ENCODE data around the gene WNK4.
A peak's percentile ranks its signal among the peaks of the same experiment; 100 is the strongest.

The WNK4 gene

DNA sequence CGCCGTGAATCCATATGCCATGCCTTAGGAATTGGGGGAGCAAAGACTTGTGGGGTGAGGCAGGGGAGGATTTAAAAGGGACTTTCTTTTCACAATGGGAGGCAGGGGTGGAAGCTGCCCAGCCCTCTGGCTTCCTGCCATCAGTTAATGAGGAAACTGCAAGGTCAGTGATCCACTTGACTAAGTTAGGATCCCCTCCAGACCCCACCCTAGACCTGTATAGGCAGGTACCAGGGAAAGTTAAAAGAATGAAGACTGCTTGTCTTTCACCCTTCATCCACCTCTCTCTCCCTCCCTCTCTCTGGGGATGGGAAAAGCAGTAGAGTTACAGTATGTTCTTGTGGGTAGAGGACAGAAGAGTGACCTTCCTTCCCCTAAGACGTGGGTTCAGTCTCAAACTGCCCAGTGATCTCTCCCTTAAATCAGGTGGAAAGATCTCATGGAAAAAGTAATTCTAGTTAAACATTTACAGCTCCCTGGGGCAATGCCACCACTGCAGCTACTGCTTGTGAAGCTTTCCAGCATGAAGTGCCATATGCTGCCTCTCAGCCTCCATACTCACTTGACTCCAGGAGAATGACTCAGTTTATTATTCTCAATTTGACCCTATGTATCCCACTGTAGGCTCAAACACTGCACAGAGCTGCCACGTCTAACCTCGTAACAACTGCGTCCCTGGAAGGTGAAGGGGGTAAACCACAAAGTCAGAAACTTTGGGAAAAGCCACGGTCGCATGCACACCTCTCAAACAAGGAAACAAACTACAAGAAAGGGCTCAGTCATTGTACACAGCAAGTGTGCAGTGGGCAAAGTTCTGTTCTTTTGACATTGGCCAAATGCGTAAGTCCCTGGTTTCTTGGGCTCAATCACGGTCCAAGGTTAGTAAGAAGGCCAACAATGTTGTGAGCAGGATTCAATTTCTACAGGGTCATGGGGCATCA is 16.9 kb downstream of the WNK4 start:
- DNase-seq (ENCODE audit: low read depth): no peak

GRCh38 chr17:42798011-42798382 is 17.6 kb downstream of the WNK4 start:
- no peak for DNase-seq (ENCODE audit: low read depth)

- peak; percentile 86 for DNase-seq (ENCODE audit: low read depth)
These were observed 18.3 kb downstream of the WNK4 start, which contains the start of the genes CNTD1 and COA3 for GRCh38 chr17:42798383-42799380. CNTD1 (plus strand) TSS chr17:42798861; CDS start chr17:42799068, 207 bp downstream. COA3 (minus strand) TSS chr17:42798704; CDS start chr17:42798681, 23 bp downstream.

- peak; percentile 66 for DNase-seq (ENCODE audit: low read depth)
These were observed 22.9 kb downstream of the WNK4 start for GRCh38 chr17:42803074-42803883.

DNA sequence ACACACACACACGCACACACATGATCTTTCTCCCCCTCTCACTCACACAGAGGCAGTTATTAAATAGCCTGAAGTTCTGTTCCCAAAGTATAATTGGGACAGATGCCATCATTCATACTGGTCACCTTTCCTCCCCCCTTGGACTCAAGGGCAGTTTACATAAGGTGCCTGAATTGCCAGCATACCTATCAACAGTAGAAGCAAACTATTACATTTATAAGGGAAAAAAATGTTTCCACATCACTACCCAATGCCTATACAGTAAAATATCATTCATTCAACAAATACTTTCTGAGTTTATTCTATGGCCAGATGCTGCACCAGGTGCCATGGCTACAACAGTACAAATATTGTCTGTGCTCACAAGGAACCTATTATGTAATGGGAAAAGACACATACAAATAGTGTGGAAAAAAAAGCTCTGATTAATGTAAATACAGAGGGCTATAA is 24.5 kb downstream of the WNK4 start:
- no peak for DNase-seq (ENCODE audit: low read depth)

DNA sequence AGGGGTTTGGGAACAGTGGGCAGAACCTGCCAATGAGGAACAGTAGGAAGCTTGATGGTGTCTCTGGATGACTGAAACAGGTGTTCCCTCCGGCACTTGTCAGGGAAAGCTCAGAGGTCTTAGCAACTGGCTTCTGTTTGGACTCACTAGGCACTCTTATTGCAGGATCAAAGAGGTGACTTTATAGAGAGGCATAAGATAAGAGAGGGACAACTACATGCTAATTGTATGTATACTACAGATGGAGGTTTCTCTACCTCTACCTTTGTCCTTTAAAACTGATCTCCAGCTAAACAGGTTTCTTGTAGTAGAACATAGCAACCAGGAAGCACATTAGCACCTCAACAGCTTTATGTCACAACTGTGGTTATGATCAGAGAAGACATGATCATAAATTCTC is 25.8 kb downstream of the WNK4 start:
- no peak for DNase-seq (ENCODE audit: low read depth)

- DNase-seq (ENCODE audit: low read depth): peak; percentile 95
These were observed 28.8 kb downstream of the WNK4 start for GRCh38 chr17:42809250-42809649.

DNA sequence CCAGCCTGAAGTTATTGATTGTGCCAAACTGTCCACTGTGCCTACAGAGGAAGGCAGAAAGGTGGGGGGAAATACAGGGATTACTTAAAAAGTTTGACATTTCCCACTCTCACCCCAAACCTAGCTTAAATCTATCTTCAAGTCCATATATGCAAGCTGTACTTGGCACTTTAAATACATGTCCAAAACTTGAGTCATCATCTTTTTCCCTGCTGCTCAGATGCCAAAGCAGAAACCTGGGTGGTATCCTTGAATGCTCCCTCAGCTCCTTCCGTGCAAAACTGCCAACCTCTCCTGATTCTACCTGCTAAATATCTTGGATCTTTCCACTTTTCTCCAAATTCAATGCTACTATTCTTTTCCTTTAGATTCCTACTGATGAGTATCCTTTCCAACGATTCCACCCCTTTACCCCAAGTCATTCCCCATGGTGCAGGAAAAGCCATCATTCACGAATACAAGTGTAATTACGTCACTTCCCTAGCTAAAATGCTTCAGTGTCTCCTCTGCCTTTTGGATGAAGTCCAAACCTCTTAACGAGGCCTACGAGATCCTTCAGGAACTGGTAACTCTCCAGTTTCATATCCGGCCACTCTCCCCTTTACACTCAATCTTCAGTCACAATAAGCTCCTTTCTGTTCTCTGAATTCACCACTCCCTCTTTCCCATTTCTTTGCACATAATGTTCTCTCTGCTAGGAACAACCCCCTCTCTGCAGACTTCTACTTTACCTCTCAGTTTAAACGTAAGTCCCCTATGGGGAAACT is 34.4 kb downstream of the WNK4 start:
- peak; percentile 77 for DNase-seq (ENCODE audit: low read depth)

GRCh38 chr17:42817866-42818265 is 37.5 kb downstream of the WNK4 start:
- peak; percentile 76 for DNase-seq (ENCODE audit: low read depth)

- peak; percentile 17 for DNase-seq (ENCODE audit: low read depth)
These were observed 38.0 kb downstream of the WNK4 start for GRCh38 chr17:42818379-42818778.

DNA sequence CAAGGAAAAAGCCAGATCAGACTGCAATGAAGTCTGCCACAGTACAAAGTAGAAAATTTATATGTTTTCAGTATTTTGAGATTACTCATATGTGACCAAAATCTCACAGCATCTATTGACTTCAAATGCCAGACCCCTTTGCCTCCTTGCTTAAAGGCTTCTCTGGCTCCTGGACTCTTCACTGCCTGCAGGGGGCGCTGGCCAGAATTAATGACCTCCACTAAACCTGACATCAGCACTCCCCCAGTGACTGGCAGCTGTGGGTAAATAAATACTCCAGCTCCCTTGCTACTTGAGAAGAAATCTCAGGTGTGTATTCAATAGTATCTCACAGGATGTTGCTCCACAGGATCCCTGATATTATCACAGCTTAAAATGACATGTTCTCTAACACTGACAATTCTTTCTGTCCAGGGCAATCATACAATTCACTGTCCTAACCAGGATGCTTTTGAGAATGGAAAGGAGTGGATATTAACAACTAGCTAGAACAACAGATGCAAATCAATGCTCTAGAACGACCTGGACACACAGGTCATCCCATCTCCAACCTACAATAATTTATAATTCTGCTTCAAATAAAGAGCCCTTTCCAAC is 39.6 kb downstream of the WNK4 start:
- peak; percentile 70 for DNase-seq (ENCODE audit: low read depth)

- DNase-seq (ENCODE audit: low read depth): no peak
These were observed 40.8 kb downstream of the WNK4 start for GRCh38 chr17:42821176-42821575.

DNA sequence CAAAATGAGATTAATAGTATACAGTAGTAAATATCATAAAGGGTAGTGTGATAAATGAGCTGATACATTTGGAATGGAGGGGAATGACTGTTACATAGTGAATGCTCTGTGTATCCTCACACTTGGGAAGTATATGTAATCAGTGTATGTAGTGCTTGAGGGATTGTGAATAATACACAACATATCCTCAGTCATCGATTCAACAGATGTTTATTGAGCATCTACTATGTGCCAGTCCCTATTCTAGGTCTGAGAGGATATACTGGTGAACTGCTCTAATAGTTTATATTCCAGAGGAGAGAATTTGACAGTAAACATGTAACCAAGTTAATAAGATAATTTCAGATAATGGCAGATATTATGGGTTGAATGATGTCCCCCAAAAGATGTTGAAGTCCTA is 47.1 kb downstream of the WNK4 start:
- DNase-seq (ENCODE audit: low read depth): no peak

GRCh38 chr17:42830971-42831370 is 50.6 kb downstream of the WNK4 start:
- no peak for DNase-seq (ENCODE audit: low read depth)

DNA sequence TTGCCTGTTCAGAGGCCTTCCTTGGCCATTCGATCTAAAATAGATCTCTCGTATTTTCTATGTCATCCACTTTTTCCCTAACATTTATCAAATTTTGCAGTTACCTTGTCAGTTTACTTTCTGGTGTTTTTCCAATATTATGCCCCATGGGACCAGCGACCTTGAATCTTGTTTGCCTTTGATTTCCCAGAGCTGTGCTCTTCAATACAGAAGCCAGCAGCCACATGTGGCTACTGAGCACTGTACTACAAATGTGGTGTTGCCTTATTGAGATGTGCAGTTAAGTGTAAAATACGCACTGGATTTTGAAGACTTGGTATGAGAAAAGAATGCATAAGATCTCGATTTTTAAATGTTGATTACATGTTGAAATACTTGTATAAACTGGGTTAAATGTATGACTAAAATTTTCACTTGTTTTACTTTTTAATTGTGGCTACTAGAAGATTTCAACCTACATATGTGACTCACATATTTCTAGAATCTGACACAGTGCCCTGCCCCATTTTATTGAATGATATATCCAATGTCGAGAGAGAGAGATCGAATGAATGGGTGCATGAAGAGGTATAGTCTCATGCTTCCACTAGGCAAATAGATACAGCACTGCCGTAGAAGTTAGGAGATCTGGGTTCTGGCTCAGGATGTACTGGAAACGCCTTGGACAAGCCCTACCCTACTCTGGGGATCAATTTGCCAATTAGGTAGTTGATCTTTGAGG is 52.0 kb downstream of the WNK4 start:
- no peak for DNase-seq (ENCODE audit: low read depth)

DNA sequence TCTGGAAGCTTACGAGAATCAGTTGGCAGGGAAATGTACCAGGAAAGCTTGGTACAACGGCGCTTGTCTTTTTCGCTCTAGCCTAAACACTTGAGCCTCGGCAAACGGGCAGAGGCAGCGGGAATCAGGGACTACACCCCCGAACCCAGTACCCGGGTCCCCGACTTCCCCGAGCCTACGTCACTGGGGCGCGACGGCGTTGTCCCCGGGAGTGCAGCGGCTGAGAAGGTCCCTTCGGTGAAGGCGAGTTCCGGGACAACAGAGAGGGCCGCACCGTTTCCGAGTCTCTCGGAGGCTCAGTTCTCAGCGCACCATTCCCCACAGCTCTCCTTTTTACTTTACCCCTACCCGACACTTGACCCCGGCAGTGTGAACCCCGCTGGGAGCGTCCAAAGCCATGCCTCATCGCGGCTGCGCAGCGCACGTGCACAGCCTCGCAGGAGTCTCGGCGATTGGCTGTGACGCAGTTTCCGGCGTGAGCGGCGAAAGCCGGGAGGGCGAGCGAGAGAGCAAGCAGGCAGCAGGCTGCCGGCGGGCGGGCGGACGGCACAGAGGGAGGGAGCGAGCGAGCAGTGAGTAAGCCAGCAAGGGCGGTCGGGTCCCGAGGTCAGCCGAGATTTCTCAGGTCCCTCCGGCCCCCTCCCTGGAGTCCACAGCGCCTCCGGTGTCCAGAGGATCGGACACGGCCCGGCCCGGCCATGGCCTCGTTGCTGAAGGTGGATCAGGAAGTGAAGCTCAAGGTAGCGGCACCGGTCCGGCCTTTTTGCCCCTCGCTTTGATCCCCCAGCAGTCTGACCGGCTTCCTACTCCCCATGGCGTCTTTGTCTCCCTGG is 52.7 kb downstream of the WNK4 start, which contains the start of gene PSME3:
Gene PSME3, plus strand, starts transcription at position 464 of the 833 bp plus-strand sequence. Its CDS starts 235 bp downstream, at position 699.
- peak; percentile 89 for DNase-seq (ENCODE audit: low read depth)

DNA sequence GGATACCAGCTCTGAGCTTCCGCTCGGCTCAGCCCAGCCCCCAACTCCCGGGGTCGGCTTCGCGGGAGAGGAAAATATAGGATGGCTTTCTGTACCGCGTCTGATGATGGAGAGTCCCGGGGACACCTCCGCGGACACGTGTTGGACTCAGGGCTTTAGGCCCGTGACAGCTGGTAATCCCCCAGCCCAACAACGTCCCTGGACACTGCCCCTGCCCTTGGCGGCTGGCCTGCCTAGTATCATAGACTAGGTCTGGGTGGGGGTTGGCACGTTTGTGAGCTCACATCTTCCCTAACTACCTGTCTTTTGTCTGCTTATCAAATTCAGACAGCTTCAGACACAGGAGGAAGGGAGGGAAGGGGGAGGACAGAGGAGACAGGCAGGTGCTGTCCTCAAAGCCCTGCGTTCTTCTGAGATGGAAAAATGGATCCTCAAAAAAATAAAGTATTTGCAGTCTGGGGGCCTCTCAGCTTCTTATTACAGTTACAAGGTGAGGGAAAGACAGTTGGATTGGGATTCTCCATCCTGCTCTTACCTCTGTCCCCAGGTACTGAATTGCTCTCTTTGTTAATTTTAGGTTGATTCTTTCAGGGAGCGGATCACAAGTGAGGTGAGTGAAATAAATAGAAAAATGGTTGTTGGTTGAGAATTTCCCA is 53.5 kb downstream of the WNK4 start:
- DNase-seq (ENCODE audit: low read depth): no peak

DNA sequence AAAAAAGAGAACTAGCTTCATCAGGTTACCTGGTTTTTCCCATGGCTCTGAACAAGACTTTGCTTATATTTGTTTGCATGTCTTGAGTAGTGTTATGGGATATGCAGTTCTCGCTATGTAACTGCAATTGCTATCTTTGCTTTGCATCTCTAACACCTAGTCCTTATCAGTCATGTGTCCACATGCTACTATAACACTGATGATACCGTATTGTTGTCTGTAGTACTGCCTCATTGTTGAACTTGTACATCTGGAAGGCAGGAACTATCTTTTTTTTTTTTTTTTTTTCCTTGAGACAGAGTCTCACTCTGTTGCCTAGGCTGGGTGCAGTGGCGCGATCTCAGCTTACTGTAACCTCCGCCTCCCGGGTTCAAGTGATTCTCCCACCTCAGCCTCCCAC is 55.3 kb downstream of the WNK4 start:
- DNase-seq (ENCODE audit: low read depth): no peak

Data from iris pigment epithelial cell (primary cell).